Vagina (tissue), 2 donors: ENCODE measurements around the gene PTCH2. TPM values are rescaled to one million over a fixed set of nuclear protein-coding genes. Genes with fewer than 3 reads are reported as not detected.
"Not testable (repeated sequence)": the region's sequence is repeated elsewhere in the genome, so short reads cannot be mapped to it uniquely, and the experiment has no call there.

Experiments used
- DNase-seq, 2 donors: peaks; one replicate each; pipeline ENCODE4 v3.0.0-alpha.2; 2017; ENCODE audit errors: extremely low spot score in 2 of 2
- H3K27ac ChIP-seq: fragments of 200-600 bp; sonication (generic); one replicate; pipeline ENCODE4 v1.5.1; 2019
- H3K27me3 ChIP-seq: fragments of 200-600 bp; sonication (generic); one replicate; pipeline ENCODE4 v1.5.1; 2019
- H3K36me3 ChIP-seq, 2 donors: fragments of 200-600 bp; sonication (generic); one replicate each; pipeline ENCODE4 v1.5.1; 2017 to 2019
- H3K4me1 ChIP-seq: fragments of 200-600 bp; sonication (generic); one replicate; pipeline ENCODE4 v1.5.1; 2019
- H3K4me3 ChIP-seq, 2 donors: fragments of 200-600 bp; sonication (generic); 1 replicate in 1 of 2; 2 replicates in 1 of 2; pipeline ENCODE4 v1.5.1; 2016 to 2019
- H3K9me3 ChIP-seq: fragments of 200-600 bp; sonication (generic); one replicate; pipeline ENCODE4 v1.5.1; 2019
- POLR2A ChIP-seq, 2 donors: fragments of 450-650 bp; IDR thresholded peaks; one replicate each; pipeline ENCODE4 v1.6.1; 2017; ENCODE audit warnings: antibody characterized with exemption in 2 of 2, mild to moderate bottlenecking in 2 of 2, moderate library complexity in 2 of 2
- POLR2AphosphoS5 ChIP-seq, 2 donors: sonication (generic); formaldehyde crosslinking; IDR thresholded peaks; one replicate each; pipeline ENCODE4 v1.9.0; 2017; ENCODE audit warnings: antibody characterized with exemption in 2 of 2, mild to moderate bottlenecking in 2 of 2, low read depth in 1 of 2; ENCODE audit not compliant: insufficient read depth in 1 of 2
- intact Hi-C: fragments of 100-400 bp; cut with DNase I; formaldehyde crosslinking; loops from one replicate; pipeline ENCODE4 v1.15.1; 2023
- total RNA-seq: library from RNA; depleted of rRNA; stranded (reverse); fragments of >200 nt; gene quantifications from one replicate; pipeline ENCODE4 v1.2.3, GENCODE V29; 2016
- TF ChIP-seq, protein P1 (sequence below), 3 experiments: fragments of 450-650 bp in 2 of 3; fragments of 200-600 bp in 1 of 3; sonication (generic) in 1 of 3; IDR thresholded peaks; one replicate each; pipeline ENCODE4 v1.5.1; 2017 to 2019; ENCODE audit warnings: antibody characterized with exemption in 3 of 3, mild to moderate bottlenecking in 2 of 3, moderate library complexity in 2 of 3

PTCH2 gene
- total RNA-seq, 1 donor from 2014 or later: 0.98 TPM

DNA sequence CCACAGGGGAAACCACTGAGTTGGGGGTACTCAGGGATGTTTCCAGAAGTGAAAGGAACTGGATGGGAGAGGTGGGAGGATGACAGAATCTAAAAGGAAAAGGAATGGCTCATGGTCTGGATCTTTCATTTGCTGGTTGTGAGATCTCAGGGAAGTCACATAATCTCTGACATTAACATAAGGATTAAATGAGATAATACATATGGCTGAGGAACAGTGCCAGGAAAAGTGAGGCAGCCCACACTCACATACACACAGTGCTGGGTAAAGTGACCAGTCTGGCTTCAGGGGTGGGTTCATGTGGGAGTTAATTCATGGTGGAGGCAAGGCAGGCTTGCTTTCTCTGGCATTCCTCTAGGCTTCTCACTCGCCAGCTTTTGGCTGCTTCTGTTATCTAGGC, 3.9 kb upstream of the PTCH2 start:
- TF ChIP-seq POLR2AphosphoS5 (IDR thresholded peaks at IDR 0.05; ENCODE audit: insufficient read depth in 1 of 2, low read depth in 1 of 2) (no peak), POLR2A (IDR thresholded peaks at IDR 0.05) (no peak)
- TF ChIP-seq, protein P1, sequence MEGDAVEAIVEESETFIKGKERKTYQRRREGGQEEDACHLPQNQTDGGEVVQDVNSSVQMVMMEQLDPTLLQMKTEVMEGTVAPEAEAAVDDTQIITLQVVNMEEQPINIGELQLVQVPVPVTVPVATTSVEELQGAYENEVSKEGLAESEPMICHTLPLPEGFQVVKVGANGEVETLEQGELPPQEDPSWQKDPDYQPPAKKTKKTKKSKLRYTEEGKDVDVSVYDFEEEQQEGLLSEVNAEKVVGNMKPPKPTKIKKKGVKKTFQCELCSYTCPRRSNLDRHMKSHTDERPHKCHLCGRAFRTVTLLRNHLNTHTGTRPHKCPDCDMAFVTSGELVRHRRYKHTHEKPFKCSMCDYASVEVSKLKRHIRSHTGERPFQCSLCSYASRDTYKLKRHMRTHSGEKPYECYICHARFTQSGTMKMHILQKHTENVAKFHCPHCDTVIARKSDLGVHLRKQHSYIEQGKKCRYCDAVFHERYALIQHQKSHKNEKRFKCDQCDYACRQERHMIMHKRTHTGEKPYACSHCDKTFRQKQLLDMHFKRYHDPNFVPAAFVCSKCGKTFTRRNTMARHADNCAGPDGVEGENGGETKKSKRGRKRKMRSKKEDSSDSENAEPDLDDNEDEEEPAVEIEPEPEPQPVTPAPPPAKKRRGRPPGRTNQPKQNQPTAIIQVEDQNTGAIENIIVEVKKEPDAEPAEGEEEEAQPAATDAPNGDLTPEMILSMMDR (IDR thresholded peaks at IDR 0.05): no peak

DNA sequence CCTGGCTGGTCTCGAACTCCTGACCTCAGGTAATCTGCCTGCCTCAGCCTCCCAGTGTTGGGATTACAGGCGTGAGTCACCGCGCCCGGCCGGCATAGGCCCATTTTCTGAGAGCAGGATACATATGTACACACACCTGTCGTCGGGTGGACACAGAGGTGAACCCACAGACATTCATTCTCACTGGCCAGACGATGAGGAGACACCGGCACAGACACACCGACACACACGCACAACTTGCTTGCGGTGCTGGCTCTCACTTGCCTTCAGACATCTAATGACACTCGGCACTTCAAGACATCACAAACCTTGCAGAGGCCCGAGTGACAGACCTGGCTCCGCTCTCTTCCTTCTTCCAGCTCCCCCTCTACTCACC, 579 bp downstream of the PTCH2 start:
- no peak for TF ChIP-seq POLR2A (IDR thresholded peaks at IDR 0.05)
- TF ChIP-seq POLR2AphosphoS5 (IDR thresholded peaks at IDR 0.05; ENCODE audit: insufficient read depth in 1 of 2, low read depth in 1 of 2): no peak
- TF ChIP-seq, protein P1 (IDR thresholded peaks at IDR 0.05): no peak
- intact Hi-C loops: no loop called here
- peak overlapping the region; percentile 53 for H3K27ac ChIP-seq
- H3K27me3 ChIP-seq: no peaks in the 10 kb centered on the region
- peaks cover 8% of the 10 kb centered on the region for H3K4me1 ChIP-seq
- H3K4me3 ChIP-seq: peak overlapping the region; percentile 49 to 50
- no peaks in the 10 kb centered on the region for H3K36me3 ChIP-seq
- DNase-seq: no peak
- no peaks in the 10 kb centered on the region for H3K9me3 ChIP-seq

More for the DNA sequence above, 3.9 kb upstream of the PTCH2 start:
- Histone ChIP-seq H3K27me3 (no peaks in the 10 kb centered on the region), H3K27ac (no peak overlapping the region), H3K4me1 (peaks cover 8% of the 10 kb centered on the region), H3K4me3 (no peak overlapping the region), H3K9me3 (no peaks in the 10 kb centered on the region), H3K36me3 (no peaks in the 10 kb centered on the region)
- intact Hi-C loops: no loop called here
- no peak for DNase-seq

- Histone ChIP-seq H3K4me3 (no peak overlapping the region), H3K27ac (no peak overlapping the region), H3K9me3 (no peaks in the 10 kb centered on the region), H3K27me3 (no peaks in the 10 kb centered on the region), H3K36me3 (no peaks in the 10 kb centered on the region), H3K4me1 (peaks cover 8% of the 10 kb centered on the region)
- intact Hi-C loops: loop anchor here (10.0 kb wide), 1 partner anchor 165 kb away; no protein-coding TSS in a partner anchor
- TF ChIP-seq, protein P1 (IDR thresholded peaks at IDR 0.05): no peak
- TF ChIP-seq POLR2AphosphoS5 (IDR thresholded peaks at IDR 0.05; ENCODE audit: insufficient read depth in 1 of 2, low read depth in 1 of 2): no peak
- DNase-seq: no peak
Observed at GRCh38 chr1:44839576-44839975, 3.5 kb downstream of the PTCH2 start.

DNA sequence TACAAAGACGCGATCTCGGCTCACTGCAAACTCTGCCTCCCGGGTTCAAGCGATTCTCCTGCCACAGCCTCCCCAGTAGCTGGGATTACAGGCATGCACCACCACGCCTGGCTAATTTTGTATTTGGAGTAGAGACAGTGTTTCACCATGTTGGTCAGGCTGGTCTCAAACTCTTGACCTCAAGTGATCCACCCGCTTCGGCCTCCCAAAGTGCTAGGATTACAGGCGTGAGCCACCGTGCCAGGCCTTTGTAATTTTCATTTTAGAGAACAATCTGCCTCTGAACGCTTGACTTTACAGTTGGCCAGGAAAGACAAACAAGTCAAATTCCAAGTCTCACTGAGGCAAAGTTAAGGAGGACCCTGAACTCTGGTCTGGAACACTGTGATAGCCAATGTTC, 4.8 kb downstream of the PTCH2 start:
- not testable (repeated sequence) for H3K9me3 ChIP-seq, H3K4me3 ChIP-seq, H3K27ac ChIP-seq, H3K36me3 ChIP-seq, H3K27me3 ChIP-seq, H3K4me1 ChIP-seq, DNase-seq
- intact Hi-C loops: loop anchor here (10.0 kb wide), 1 partner anchor 167 kb away; no protein-coding TSS in a partner anchor

- intact Hi-C loops: loop anchor here (10.0 kb wide), 1 partner anchor 169 kb away; no protein-coding TSS in a partner anchor
- Histone ChIP-seq H3K9me3 (no peaks in the 10 kb centered on the region), H3K27me3 (no peaks in the 10 kb centered on the region), H3K4me1 (no peaks in the 10 kb centered on the region), H3K4me3 (no peak overlapping the region), H3K27ac (no peak overlapping the region), H3K36me3 (no peaks in the 10 kb centered on the region)
- no peak for DNase-seq
- no peak for TF ChIP-seq POLR2A (IDR thresholded peaks at IDR 0.05)
- peak in 1 of 2 donors; percentile 41 for TF ChIP-seq POLR2AphosphoS5 (IDR thresholded peaks at IDR 0.05; ENCODE audit: insufficient read depth in 1 of 2, low read depth in 1 of 2)
- TF ChIP-seq, protein P1 (IDR thresholded peaks at IDR 0.05): peak; percentile 33 to 76 (median 66)
Observed at GRCh38 chr1:44835738-44836675, 7.0 kb downstream of the PTCH2 start.
